ENCODE results near the gene PTPRN2.

Gene PTPRN2

DNA sequence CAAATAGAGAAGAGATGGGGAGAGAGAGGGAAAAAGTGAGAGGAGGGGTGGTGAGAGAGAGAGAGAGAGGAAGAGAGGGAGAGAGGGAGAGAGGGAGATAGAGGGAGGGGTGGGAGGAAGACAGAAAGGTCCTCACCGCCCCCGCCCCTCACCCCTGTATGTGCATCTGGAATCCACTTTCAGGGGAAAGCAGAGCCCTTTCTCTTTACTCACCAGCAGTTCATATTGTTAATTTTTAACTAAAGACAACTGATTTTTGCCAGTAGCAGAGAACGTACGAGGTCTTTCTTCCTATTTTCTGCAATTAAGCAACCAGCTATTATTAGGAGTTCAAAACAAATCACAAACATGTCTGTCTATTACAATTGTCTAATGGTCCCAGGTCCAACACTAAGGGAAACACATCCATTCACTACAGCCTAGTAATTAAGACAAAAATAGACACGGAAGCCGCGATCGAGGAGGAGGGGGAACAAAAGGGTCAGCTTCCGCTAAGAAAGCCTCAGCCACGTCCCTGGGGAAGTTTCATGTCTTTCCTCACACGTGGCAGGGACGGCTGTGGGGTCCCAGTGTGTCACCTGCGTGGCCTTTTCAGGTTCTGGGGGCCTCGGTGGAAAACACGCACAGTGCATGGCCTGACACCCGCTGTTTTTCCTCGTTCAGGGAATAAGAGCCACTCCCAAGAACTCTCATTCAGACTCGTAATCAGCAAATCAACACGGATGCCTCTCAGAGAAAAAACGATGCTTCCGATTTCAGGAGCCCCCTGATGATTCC, 572.0 kb downstream of the PTPRN2 start:
- in situ Hi-C loops (cut with MboI; ENCODE audit: low sequenced_read_pairs, unreplicated experiment): no loop called here
- TF ChIP-seq, protein P1, sequence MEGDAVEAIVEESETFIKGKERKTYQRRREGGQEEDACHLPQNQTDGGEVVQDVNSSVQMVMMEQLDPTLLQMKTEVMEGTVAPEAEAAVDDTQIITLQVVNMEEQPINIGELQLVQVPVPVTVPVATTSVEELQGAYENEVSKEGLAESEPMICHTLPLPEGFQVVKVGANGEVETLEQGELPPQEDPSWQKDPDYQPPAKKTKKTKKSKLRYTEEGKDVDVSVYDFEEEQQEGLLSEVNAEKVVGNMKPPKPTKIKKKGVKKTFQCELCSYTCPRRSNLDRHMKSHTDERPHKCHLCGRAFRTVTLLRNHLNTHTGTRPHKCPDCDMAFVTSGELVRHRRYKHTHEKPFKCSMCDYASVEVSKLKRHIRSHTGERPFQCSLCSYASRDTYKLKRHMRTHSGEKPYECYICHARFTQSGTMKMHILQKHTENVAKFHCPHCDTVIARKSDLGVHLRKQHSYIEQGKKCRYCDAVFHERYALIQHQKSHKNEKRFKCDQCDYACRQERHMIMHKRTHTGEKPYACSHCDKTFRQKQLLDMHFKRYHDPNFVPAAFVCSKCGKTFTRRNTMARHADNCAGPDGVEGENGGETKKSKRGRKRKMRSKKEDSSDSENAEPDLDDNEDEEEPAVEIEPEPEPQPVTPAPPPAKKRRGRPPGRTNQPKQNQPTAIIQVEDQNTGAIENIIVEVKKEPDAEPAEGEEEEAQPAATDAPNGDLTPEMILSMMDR (IDR thresholded peaks at IDR 0.05; ENCODE audit: borderline replicate concordance, control extremely low read depth, extremely low read depth, insufficient read depth, missing control alignments): no peak
- no peak for DNase-seq (ENCODE audit: low spot score)

DNA sequence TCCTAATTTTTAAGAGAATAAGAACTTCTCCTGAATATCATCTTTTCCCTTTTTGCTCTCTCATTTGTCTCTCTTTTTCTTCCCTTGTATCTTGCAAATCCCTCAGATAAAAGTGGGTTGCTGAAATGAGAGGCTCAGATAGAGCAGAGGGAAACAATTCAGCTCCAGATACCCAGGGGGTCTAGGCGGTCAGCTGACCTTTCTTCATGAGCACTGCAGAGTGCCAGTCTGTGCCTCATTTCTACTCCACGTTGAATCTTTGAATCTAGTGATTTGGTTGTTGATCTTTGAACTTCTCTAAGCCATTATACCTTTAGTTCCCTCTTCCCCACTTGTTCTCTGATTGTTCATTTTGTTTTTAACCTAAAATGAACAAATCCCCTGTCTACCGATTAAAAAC, 572.6 kb downstream of the PTPRN2 start:
- in situ Hi-C loops (cut with MboI; ENCODE audit: low sequenced_read_pairs, unreplicated experiment): no loop called here
- no peak for DNase-seq (ENCODE audit: low spot score)
- TF ChIP-seq, protein P1 (IDR thresholded peaks at IDR 0.05; ENCODE audit: borderline replicate concordance, control extremely low read depth, extremely low read depth, insufficient read depth, missing control alignments): no peak

DNA sequence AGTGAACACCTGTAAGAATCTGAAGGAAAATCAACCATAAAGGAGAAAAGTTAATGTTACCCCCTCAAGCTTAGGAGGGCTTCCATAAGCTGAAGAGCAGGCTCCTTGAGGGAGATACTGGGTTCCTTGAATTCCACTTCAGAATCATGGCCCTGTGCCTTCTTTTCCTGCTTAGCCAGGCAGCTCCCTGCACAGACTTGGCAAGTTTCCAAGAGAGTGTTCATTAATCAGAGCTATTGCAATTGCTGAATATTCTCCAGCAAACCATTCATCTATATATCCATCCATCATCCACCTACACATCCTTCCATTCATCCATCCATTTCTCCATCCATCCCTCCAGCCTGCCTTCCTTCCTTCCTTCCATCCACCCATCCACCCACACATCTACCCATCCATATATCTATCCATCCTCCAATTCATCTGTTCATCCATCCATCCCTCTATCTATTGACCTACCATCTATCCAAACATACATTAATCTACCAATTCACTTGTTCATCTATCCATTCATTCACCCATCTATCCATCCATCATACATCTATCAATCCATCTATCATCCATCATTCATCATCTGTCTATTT, 574.4 kb downstream of the PTPRN2 start:
- in situ Hi-C loops (cut with MboI; ENCODE audit: low sequenced_read_pairs, unreplicated experiment): no loop called here
- no peak for DNase-seq (ENCODE audit: low spot score)
- TF ChIP-seq, protein P1 (IDR thresholded peaks at IDR 0.05; ENCODE audit: borderline replicate concordance, control extremely low read depth, extremely low read depth, insufficient read depth, missing control alignments): no peak

DNA sequence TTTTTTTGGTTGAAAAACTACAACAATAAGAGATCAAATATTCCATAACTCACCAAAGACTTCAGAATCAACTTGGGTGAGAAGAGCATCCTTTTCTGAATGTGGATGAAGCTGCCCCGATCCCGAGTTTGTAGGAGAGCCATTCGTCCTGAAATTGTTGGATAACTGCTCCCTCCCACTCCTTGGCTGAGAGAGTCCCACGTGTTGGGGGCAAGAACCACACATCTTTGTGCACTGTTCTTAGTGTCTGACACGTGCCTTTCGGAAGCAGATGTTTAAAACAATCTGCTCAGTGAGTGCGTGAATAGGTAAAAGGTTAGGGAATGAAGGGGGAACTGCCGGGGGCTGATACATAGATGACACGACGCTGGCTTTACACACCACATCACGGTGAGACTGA, 575.7 kb downstream of the PTPRN2 start:
- in situ Hi-C loops (cut with MboI; ENCODE audit: low sequenced_read_pairs, unreplicated experiment): no loop called here
- DNase-seq (ENCODE audit: low spot score): no peak
- TF ChIP-seq, protein P1 (IDR thresholded peaks at IDR 0.05; ENCODE audit: borderline replicate concordance, control extremely low read depth, extremely low read depth, insufficient read depth, missing control alignments): no peak

DNA sequence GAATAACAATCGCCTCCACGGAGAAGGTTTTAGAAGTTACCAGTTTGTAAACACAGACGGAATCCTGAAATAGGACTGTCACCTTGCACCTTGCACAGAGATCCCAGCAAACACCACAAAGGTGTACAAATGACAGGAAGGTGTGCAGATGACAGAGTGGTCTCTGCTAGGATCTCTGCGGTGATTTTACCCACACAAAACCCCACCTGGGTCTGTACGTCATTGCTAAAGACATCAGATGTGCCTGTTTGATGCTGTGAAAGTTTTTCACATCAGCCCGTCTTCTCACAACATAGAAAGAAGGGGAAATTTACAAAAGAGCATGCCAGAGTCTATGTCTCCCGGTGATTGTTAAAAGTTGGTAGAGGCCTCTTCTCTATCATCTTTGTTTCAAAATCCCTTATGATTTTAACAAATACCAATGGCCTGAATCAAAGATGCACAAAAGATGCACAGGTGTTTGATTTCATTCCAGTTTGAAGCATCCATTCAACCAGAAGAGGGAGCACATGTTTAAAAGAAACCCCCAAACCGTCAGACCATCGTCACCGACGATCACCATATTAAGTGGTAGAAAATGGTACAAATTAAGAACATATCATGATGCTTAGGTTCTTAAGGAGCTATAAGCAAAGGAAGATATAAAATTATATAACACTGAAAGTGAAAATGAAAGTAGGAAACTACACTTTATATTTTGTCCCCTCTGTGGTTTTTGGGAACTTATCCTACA, 576.5 kb downstream of the PTPRN2 start:
- in situ Hi-C loops (cut with MboI; ENCODE audit: low sequenced_read_pairs, unreplicated experiment): no loop called here
- TF ChIP-seq, protein P1 (IDR thresholded peaks at IDR 0.05; ENCODE audit: borderline replicate concordance, control extremely low read depth, extremely low read depth, insufficient read depth, missing control alignments): no peak
- DNase-seq (ENCODE audit: low spot score): no peak

DNA sequence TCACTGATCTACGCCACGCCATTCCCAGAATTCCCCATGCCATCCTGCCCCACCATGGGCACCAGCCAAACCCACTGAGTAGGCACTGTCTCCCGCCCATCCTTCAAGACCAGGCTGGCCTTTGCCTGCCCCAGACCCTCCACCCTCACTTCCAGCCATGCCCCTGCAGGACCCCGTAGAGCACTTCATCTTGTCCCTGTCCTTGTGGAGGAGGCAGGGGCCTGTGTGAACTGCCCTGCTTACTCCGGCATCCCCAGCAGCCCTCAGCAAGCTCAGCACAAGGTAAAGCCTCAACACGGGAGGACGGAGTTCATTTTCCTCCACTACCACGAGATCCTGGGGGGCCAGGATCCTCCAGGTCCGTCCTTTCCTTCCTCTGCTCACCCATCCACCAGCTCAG, 577.7 kb downstream of the PTPRN2 start:
- TF ChIP-seq, protein P1 (IDR thresholded peaks at IDR 0.05; ENCODE audit: borderline replicate concordance, control extremely low read depth, extremely low read depth, insufficient read depth, missing control alignments): no peak

More for the DNA sequence above, 577.7 kb downstream of the PTPRN2 start:
- in situ Hi-C loops (cut with MboI; ENCODE audit: low sequenced_read_pairs, unreplicated experiment): no loop called here
- no peak for DNase-seq (ENCODE audit: low spot score)
